Upper lobe of left lung (tissue), 6 donors: Measurements from ENCODE around the gene SUCLG2. TPM values are rescaled to one million over a fixed set of nuclear protein-coding genes. Genes with fewer than 3 reads are reported as not detected.
A peak's percentile ranks its signal among the peaks of the same experiment; 100 is the strongest.

Source experiments
- ATAC-seq, 2 donors: fragments of 200-7000 bp; cut with Tn5 transposase; one replicate each; pipeline ENCODE4 v1.9.1; 2022; ENCODE audit warnings: mild to moderate bottlenecking in 2 of 2, moderate library complexity in 2 of 2; ENCODE audit not compliant: low FRiP score in 2 of 2
- DNase-seq, 2 donors: peaks; one replicate each; pipeline ENCODE4 v3.0.0-alpha.2; 2019 to 2020
- H3K27ac ChIP-seq, 4 donors: fragments of 200-600 bp; sonication (generic); one replicate each; pipeline ENCODE4 v1.5.1; 2016 to 2019
- H3K27me3 ChIP-seq, 4 donors: fragments of 200-600 bp; sonication (generic); one replicate each; pipeline ENCODE4 v1.5.1; 2017 to 2019
- H3K36me3 ChIP-seq, 4 donors: fragments of 200-600 bp; sonication (generic); one replicate each; pipeline ENCODE4 v1.5.1; 2016 to 2019
- H3K4me1 ChIP-seq, 4 donors: fragments of 200-600 bp; sonication (generic); one replicate each; pipeline ENCODE4 v1.5.1; 2018 to 2019
- H3K4me3 ChIP-seq, 4 donors: fragments of 200-600 bp; sonication (generic); one replicate each; pipeline ENCODE4 v1.5.1; 2017 to 2019; ENCODE audit warnings: mild to moderate bottlenecking in 2 of 4, moderate library complexity in 1 of 4
- H3K9me3 ChIP-seq, 4 donors: fragments of 200-600 bp; sonication (generic); one replicate each; pipeline ENCODE4 v1.5.1; 2018 to 2019
- EP300 ChIP-seq, 4 donors: sonication (generic); formaldehyde crosslinking; IDR thresholded peaks; one replicate each; pipeline ENCODE4 v1.5.1; 2017; ENCODE audit warnings: antibody characterized with exemption in 4 of 4, control low read depth in 2 of 4
- POLR2A ChIP-seq, 4 donors: fragments of 450-650 bp; IDR thresholded peaks; one replicate each; pipeline ENCODE4 v1.5.1; 2016 to 2017; ENCODE audit warnings: antibody characterized with exemption in 4 of 4, mild to moderate bottlenecking in 2 of 4
- POLR2AphosphoS5 ChIP-seq, 2 donors: sonication (generic); formaldehyde crosslinking; IDR thresholded peaks; one replicate each; pipeline ENCODE4 v1.5.1; 2017; ENCODE audit warnings: antibody characterized with exemption in 2 of 2
- WGBS, 2 donors: methylation state at CpG; one replicate each; pipeline ENCODE4 v1.1.5; 2017 to 2018; 5-methylcytosine and 5-hydroxymethylcytosine counted together
- total RNA-seq, 6 donors: library from RNA; depleted of rRNA in 4 of 6; stranded (reverse); fragments of >200 nt in 4 of 6; gene quantifications; one replicate each; pipeline versions ENCODE4 v1.1.0 to v1.2.1, GENCODE V29; 2016 to 2021
- TF ChIP-seq, protein P1 (sequence below), 6 experiments: fragments of 450-650 bp in 4 of 6; fragments of 200-600 bp in 2 of 6; sonication (generic) in 2 of 6; IDR thresholded peaks; one replicate each; pipeline ENCODE4 v1.5.1; 2016 to 2019; ENCODE audit warnings: antibody characterized with exemption in 6 of 6
- donor health status: DM: no; HTN: no; CAD: no; lungs with moderate emphysema.
- donor health status: DM: no; HTN: yes; CAD: no; lungs with severe emphysema.

The SUCLG2 gene, protein sequence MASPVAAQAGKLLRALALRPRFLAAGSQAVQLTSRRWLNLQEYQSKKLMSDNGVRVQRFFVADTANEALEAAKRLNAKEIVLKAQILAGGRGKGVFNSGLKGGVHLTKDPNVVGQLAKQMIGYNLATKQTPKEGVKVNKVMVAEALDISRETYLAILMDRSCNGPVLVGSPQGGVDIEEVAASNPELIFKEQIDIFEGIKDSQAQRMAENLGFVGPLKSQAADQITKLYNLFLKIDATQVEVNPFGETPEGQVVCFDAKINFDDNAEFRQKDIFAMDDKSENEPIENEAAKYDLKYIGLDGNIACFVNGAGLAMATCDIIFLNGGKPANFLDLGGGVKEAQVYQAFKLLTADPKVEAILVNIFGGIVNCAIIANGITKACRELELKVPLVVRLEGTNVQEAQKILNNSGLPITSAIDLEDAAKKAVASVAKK
- 10 to 100 TPM; 36.7 to 69.3 (median 50.8) TPM for total RNA-seq

DNA sequence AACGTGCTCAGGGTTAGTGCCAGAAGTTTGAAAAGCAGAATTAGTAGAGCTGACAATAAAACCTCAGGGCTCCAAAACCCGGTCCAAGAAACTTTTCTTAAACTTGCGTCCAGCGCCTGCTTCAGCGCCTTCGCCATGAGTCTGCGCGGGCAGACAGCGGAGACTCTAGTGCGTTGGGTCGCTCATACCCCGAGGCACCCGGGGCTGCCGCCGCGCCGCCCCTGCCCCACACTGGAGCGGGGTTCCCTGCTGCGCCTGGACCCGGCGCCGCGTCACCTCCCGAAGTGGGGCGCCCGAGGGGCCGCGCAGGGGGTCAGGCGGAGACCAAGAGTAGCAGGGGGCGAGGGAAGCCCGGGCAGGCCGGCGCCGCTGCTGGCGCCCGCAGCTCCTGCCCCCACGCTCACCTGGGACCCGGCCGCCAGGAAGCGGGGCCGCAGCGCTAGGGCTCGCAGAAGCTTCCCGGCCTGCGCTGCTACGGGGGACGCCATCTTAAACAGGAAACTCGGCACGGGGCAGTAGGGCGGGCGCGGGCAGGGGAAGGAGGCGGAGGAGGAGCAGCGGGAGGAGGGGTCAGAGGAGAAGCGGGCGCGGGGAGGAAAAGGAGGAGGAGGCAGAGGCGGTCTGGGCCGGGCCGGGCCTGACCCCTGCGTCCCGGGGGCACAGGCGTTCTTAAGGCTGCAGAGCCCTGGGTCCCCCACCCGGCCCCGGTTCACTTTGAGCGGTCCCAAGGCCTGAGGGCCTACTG is at the start of gene SUCLG2:
TSS of gene SUCLG2 (minus strand) at position 514 of the 745 bp plus-strand sequence. CDS start at position 488, 26 bp downstream.
- peak; percentile 98 to 99 for ATAC-seq
- Histone ChIP-seq H3K9me3 (no peaks in the 10 kb centered on the region), H3K27me3 (no peaks in the 10 kb centered on the region), H3K36me3 (no peaks in the 10 kb centered on the region), H3K27ac (peak within 1 kb of the TSS; percentile 93 to 98 (median 96)), H3K4me3 (peak within 1 kb of the TSS; percentile 54 to 96 (median 80)), H3K4me1 (peaks cover 13 to 33% (median 20%) of the 10 kb centered on the region in 4 donors)
- peak; percentile 42 to 63 for TF ChIP-seq POLR2AphosphoS5 (IDR thresholded peaks at IDR 0.05)
- TF ChIP-seq EP300 (IDR thresholded peaks at IDR 0.05): no peak
- peak in 3 of 4 donors; percentile 56 to 82 (median 81) for TF ChIP-seq POLR2A (IDR thresholded peaks at IDR 0.05)
- TF ChIP-seq, protein P1, sequence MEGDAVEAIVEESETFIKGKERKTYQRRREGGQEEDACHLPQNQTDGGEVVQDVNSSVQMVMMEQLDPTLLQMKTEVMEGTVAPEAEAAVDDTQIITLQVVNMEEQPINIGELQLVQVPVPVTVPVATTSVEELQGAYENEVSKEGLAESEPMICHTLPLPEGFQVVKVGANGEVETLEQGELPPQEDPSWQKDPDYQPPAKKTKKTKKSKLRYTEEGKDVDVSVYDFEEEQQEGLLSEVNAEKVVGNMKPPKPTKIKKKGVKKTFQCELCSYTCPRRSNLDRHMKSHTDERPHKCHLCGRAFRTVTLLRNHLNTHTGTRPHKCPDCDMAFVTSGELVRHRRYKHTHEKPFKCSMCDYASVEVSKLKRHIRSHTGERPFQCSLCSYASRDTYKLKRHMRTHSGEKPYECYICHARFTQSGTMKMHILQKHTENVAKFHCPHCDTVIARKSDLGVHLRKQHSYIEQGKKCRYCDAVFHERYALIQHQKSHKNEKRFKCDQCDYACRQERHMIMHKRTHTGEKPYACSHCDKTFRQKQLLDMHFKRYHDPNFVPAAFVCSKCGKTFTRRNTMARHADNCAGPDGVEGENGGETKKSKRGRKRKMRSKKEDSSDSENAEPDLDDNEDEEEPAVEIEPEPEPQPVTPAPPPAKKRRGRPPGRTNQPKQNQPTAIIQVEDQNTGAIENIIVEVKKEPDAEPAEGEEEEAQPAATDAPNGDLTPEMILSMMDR (IDR thresholded peaks at IDR 0.05): no peak
- WGBS, 2 donors: 1 to 2% methylated on average over 24 to 63 of the region's 66 CpGs
- DNase-seq: peak; percentile 94 to 95

DNA sequence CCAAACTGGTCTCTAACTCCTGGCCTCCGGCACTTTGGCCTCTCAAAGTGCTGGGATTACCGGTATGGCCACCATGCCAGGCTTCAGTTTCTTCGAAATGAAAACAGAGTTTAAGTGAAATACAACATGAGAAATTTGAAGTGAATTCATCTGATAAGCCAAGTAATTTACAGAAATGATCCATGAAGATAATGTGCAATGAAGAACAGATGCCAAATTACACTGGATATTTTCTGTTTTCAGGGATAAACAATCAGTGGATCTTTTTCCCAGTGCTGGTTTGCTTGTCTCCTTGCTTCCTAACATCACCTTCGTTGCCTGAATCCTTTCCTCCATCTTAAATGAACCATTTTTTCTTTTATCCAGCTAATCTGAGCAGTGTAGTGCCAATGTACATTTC is 46.2 kb upstream of the SUCLG2 start:
- Histone ChIP-seq H3K9me3 (no peaks in the 10 kb centered on the region), H3K27ac (no peak overlapping the region), H3K36me3 (no peaks in the 10 kb centered on the region), H3K4me3 (no peak overlapping the region), H3K4me1 (no peaks in the 10 kb centered on the region), H3K27me3 (no peaks in the 10 kb centered on the region)
- DNase-seq (no peak), ATAC-seq (no peak)
- TF ChIP-seq, protein P1 (IDR thresholded peaks at IDR 0.05): no peak
- TF ChIP-seq EP300 (IDR thresholded peaks at IDR 0.05) (no peak), POLR2A (IDR thresholded peaks at IDR 0.05) (no peak), POLR2AphosphoS5 (IDR thresholded peaks at IDR 0.05) (no peak)
- 87 to 92% methylated on average over 4 of the region's 4 CpGs for WGBS, 2 donors

DNA sequence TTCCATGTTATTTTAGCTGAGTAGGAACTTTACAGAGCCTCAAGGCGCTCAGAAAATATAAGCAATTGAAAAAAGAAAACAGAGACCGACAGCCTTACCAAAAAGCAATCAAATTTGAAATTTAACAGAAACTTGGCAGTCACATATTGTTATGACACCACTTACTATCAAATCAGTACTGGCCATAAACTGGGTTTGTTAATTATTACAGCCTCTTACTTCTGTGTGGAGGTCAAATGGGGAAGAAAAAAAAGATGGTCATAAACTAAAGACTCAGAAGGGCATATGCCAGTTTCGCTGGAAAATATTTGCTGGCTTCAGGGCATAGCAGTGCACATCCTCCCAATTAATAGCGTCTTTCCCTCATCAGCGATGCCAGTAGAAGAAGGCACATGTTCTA is 45.5 kb upstream of the SUCLG2 start:
- Histone ChIP-seq H3K4me3 (no peak overlapping the region), H3K27me3 (no peaks in the 10 kb centered on the region), H3K27ac (no peak overlapping the region), H3K9me3 (no peaks in the 10 kb centered on the region), H3K36me3 (no peaks in the 10 kb centered on the region), H3K4me1 (no peaks in the 10 kb centered on the region)
- no peak for TF ChIP-seq POLR2A (IDR thresholded peaks at IDR 0.05)
- TF ChIP-seq EP300 (IDR thresholded peaks at IDR 0.05): no peak
- TF ChIP-seq, protein P1 (IDR thresholded peaks at IDR 0.05): no peak
- TF ChIP-seq POLR2AphosphoS5 (IDR thresholded peaks at IDR 0.05): no peak
- no peak for ATAC-seq
- WGBS, 2 donors: 92 to 94% methylated on average over 5 of the region's 5 CpGs
- DNase-seq: no peak

DNA sequence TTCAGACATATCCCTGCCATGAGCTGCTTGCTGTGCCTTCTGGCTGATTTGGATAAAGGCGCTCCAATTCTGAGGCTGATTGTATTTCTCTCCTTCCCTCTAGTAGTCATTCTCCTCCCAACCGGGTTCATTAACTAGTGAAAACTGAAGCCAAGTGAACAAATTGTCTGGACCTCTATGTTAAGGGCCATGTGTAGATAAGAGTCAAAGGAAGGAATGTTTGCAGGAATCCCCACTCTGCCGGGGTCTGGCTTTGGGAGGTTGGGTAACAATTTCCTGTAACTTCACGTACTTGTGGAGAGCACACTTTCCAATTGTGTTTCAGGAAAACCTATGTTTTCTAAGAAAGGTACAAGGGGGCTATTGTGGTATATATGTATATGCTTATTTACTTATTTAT is 38.2 kb upstream of the SUCLG2 start:
- no peak for DNase-seq
- TF ChIP-seq, protein P1 (IDR thresholded peaks at IDR 0.05): no peak
- no peak for TF ChIP-seq POLR2A (IDR thresholded peaks at IDR 0.05)
- no peak for ATAC-seq
- Histone ChIP-seq H3K9me3 (no peaks in the 10 kb centered on the region), H3K27ac (no peak overlapping the region), H3K36me3 (no peaks in the 10 kb centered on the region), H3K4me1 (no peaks in the 10 kb centered on the region), H3K27me3 (no peaks in the 10 kb centered on the region), H3K4me3 (no peak overlapping the region)
- WGBS, 2 donors: 54 to 61% methylated on average over 4 of the region's 4 CpGs
